GM12878 (cell line): ENCODE measurements around the gene HS6ST3. TPM values are rescaled to one million over a fixed set of nuclear protein-coding genes. Genes with fewer than 3 reads are reported as not detected.

ENCODE experiments used
- ATAC-seq: fragments of 200-7000 bp; cut with Tn5 transposase; 3 replicates; pipeline ENCODE4 v1.9.1; 2020; ENCODE audit warnings: mild to moderate bottlenecking, moderate library complexity
- BruUV-seq: library from RNA; stranded (reverse); fragments of 400-500 nt; replicated peaks from 2 replicates; lab custom pipeline; 2021; lab: Mats Ljungman, UMichigan
- CTCF ChIA-PET: fragments of 300-600 bp; sonication (Branson Sonifier 250); formaldehyde crosslinking; extraction: SDS; loops from one replicate; lab custom pipeline; 2021; ENCODE audit warnings: inconsistent platforms; lab: Yijun Ruan, JAX
- POLR2A ChIA-PET: fragments of 350-600 bp; formaldehyde crosslinking; extraction: SDS; loops from one replicate; lab custom pipeline; 2021; ENCODE audit warnings: inconsistent platforms; lab: Charles Lee
- RAD21 ChIA-PET: fragments of 300-600 bp; sonication (Branson Sonifier 250); formaldehyde crosslinking; loops from one replicate; lab custom pipeline; 2023; ENCODE audit warnings: antibody characterized with exemption; ENCODE audit not compliant: unreplicated experiment; lab: Charles Lee
- SMC1A ChIA-PET: fragments of 300-600 bp; sonication (Branson Sonifier 250); formaldehyde crosslinking; loops from one replicate; lab custom pipeline; 2023; ENCODE audit not compliant: unreplicated experiment, uncharacterized antibody; lab: Charles Lee
- DNase-seq: peaks from one replicate; pipeline ENCODE4 v3.0.0-alpha.2; 2011; ENCODE audit warnings: low read depth, low spot score
- FAIRE-seq: peaks from 3 replicates; lab custom pipeline; 2011; peaks lifted over from hg19 to GRCh38; lab: Jason Lieb, UNC
- H2AFZ ChIP-seq: 2 replicates; pipeline ENCODE4 v1.6.0; 2011; ENCODE audit warnings: low read depth, low read length, control low read depth; ENCODE audit not compliant: control insufficient read depth
- H3K27ac ChIP-seq: 2 replicates; pipeline ENCODE4 v1.5.1; 2011; ENCODE audit warnings: control low read depth; ENCODE audit not compliant: control insufficient read depth, insufficient read depth
- H3K27me3 ChIP-seq, 2 experiments: replicated peaks in 1 of 2; 2 replicates each; pipeline versions ENCODE4 v1.6.0 to v1.6.1; 2011; ENCODE audit warnings: low read length in 1 of 2; ENCODE audit not compliant: control insufficient read depth in 2 of 2, insufficient read depth in 2 of 2
- H3K36me3 ChIP-seq, 2 experiments: 2 replicates each; pipeline ENCODE4 v1.5.1; 2011; ENCODE audit warnings: low read length in 1 of 2; ENCODE audit not compliant: control insufficient read depth in 2 of 2, insufficient read depth in 2 of 2
- H3K4me1 ChIP-seq: 2 replicates; pipeline ENCODE4 v1.6.1; 2011; ENCODE audit warnings: mild to moderate bottlenecking, low read length, moderate library complexity, mixed read lengths; ENCODE audit not compliant: control insufficient read depth, insufficient read depth
- H3K4me2 ChIP-seq: 2 replicates; pipeline ENCODE4 v1.6.0; 2011; ENCODE audit warnings: control low read depth; ENCODE audit not compliant: control insufficient read depth, insufficient read depth
- H3K4me3 ChIP-seq: fragments of 200-600 bp; sonication (generic); 2 replicates; pipeline ENCODE4 v1.5.1; 2016
- H3K79me2 ChIP-seq: 2 replicates; pipeline ENCODE4 v1.6.0; 2011; ENCODE audit warnings: low read length; ENCODE audit not compliant: control insufficient read depth, insufficient read depth
- H3K9ac ChIP-seq: 2 replicates; pipeline ENCODE4 v1.8.0; 2011; ENCODE audit warnings: low read length, control low read depth, mixed read lengths; ENCODE audit not compliant: control insufficient read depth, insufficient read depth
- H3K9me3 ChIP-seq: replicated peaks from 3 replicates; pipeline ENCODE4 v1.5.1; 2011; ENCODE audit warnings: mild to moderate bottlenecking, low read length; ENCODE audit not compliant: control insufficient read depth, insufficient read depth
- H4K20me1 ChIP-seq: 2 replicates; pipeline ENCODE4 v1.6.0; 2011; ENCODE audit not compliant: control insufficient read depth, insufficient read depth
- ATF7 ChIP-seq: fragments of 450-650 bp; IDR thresholded peaks from 2 replicates; pipeline ENCODE4 v1.6.1; 2016; ENCODE audit warnings: low read depth, mild to moderate bottlenecking
- CBX3 ChIP-seq: fragments of 200-600 bp; sonication (generic); IDR thresholded peaks from 2 replicates; pipeline ENCODE4 v1.6.1; 2016; ENCODE audit warnings: low read depth, borderline replicate concordance
- GATAD2B ChIP-seq: fragments of 450-650 bp; conservative IDR thresholded peaks from 2 replicates; pipeline ENCODE4 v1.6.1; 2017; ENCODE audit warnings: low read depth, mild to moderate bottlenecking, moderate library complexity
- HDGF ChIP-seq: fragments of 450-650 bp; IDR thresholded peaks from 2 replicates; pipeline ENCODE4 v1.6.1; 2016; ENCODE audit warnings: antibody characterized with exemption
- JUND ChIP-seq: IDR thresholded peaks from 2 replicates; pipeline ENCODE4 v1.6.1; 2012; ENCODE audit warnings: low read depth, mild to moderate bottlenecking, low read length, improper control_type of control experiment, moderate library complexity
- MTA2 ChIP-seq: fragments of 450-650 bp; IDR thresholded peaks from 2 replicates; pipeline ENCODE4 v1.6.1; 2016; ENCODE audit warnings: low read depth, mild to moderate bottlenecking, moderate library complexity
- MXI1 ChIP-seq: fragments of 150-350 bp; IDR thresholded peaks from 2 replicates; pipeline ENCODE4 v1.6.1; 2011; ENCODE audit warnings: low read depth, mild to moderate bottlenecking, inconsistent platforms, low read length, improper control_type of control experiment
- NKRF ChIP-seq: fragments of 450-650 bp; conservative IDR thresholded peaks from 2 replicates; pipeline ENCODE4 v1.6.1; 2017; ENCODE audit warnings: mild to moderate bottlenecking, moderate library complexity
- NR2F1 ChIP-seq: fragments of 450-650 bp; conservative IDR thresholded peaks from 2 replicates; pipeline ENCODE4 v1.6.1; 2017; ENCODE audit warnings: mild to moderate bottlenecking
- RAD21 ChIP-seq: IDR thresholded peaks from 2 replicates; pipeline ENCODE4 v1.6.1; 2011; ENCODE audit warnings: mild to moderate bottlenecking, low read depth, low read length, moderate library complexity; ENCODE audit not compliant: insufficient read depth
- RAD51 ChIP-seq: fragments of 450-650 bp; IDR thresholded peaks from 2 replicates; pipeline ENCODE4 v1.6.1; 2016; ENCODE audit warnings: moderate library complexity, mild to moderate bottlenecking, inconsistent platforms
- SMAD1 ChIP-seq: fragments of 450-650 bp; IDR thresholded peaks from 2 replicates; pipeline ENCODE4 v1.6.1; 2018; ENCODE audit warnings: mild to moderate bottlenecking, low read depth; ENCODE audit not compliant: partially characterized antibody
- TAF1 ChIP-seq: IDR thresholded peaks from 2 replicates; pipeline ENCODE4 v1.6.1; 2011; ENCODE audit warnings: mild to moderate bottlenecking, low read depth, low read length, borderline replicate concordance
- WRNIP1 ChIP-seq: IDR thresholded peaks from 2 replicates; pipeline ENCODE4 v1.6.1; 2011; ENCODE audit warnings: low read depth, low read length, improper control_type of control experiment, borderline replicate concordance
- ZBED1 ChIP-seq: IDR thresholded peaks from 2 replicates; pipeline ENCODE4 v1.6.1; 2016; ENCODE audit warnings: borderline replicate concordance
- ZNF24 ChIP-seq: fragments of 450-650 bp; IDR thresholded peaks from 2 replicates; pipeline ENCODE4 v1.6.1; 2017; ENCODE audit warnings: antibody characterized with exemption, mild to moderate bottlenecking
- WGBS: methylation state at CpG from one replicate; pipeline ENCODE4 v1.1.6; 2016; ENCODE audit warnings: low lambda C conversion rate; ENCODE audit not compliant: insufficient replicate concordance, insufficient coverage; ENCODE audit errors: missing lambda C conversion rate; 5-methylcytosine and 5-hydroxymethylcytosine counted together
- in situ Hi-C: fragments of 300-500 bp; cut with MboI; formaldehyde crosslinking; loops from 9 replicates; pipeline ENCODE4 v1.14.3; 2018; ENCODE audit warnings: mixed read lengths
- intact Hi-C: fragments of 100-400 bp; cut with micrococcal nuclease; formaldehyde crosslinking; loops from one replicate; pipeline ENCODE4 v1.14.2; 2022; ENCODE audit not compliant: unreplicated experiment
- polyA plus RNA-seq, 11 experiments: library from polyadenylated mRNA; depleted of rRNA in 4 of 11; unstranded in 6 of 11; stranded (reverse) in 5 of 11; fragments of >200 nt; fragmentation: Nextera tagmentation in 4 of 11; fragmentation: Illumina TruSeq in 1 of 11; extraction: Ambion mirVana in 4 of 11; extraction: Trizol in 1 of 11; gene quantifications; 1 replicate in 1 of 11; 2 replicates in 10 of 11; pipeline versions ENCODE4 v1.2.1 to v1.2.3, GENCODE V29; 2011 to 2016; ENCODE audit warnings: inconsistent platforms in 2 of 11, missing spikeins in 2 of 11, low read depth in 1 of 11
- total RNA-seq, 4 experiments: library from RNA; depleted of rRNA in 3 of 4; stranded (reverse); fragments of >200 nt in 3 of 4; fragmentation: Illumina TruSeq in 1 of 4; extraction: Trizol in 1 of 4; gene quantifications; 2 replicates each; pipeline versions ENCODE4 v1.2.1 to v1.2.3, GENCODE V29; 2013 to 2021

HS6ST3 gene
- total and polyA plus RNA-seq, 10 of the 15 experiments (the other 5 are each of a cell fraction or from before 2014, with no cell fraction given): under 0.01 to 2.9 TPM; not detected in 8

GRCh38 chr13:96783511-96783910, 693.6 kb downstream of the HS6ST3 start (continued):
- no peak for TF ChIP-seq NKRF
- TF ChIP-seq MTA2: no peak
- TF ChIP-seq ATF7: no peak
- no peak for TF ChIP-seq JUND
- no peak for TF ChIP-seq NR2F1
- TF ChIP-seq ZBED1: no peak
- no peak for TF ChIP-seq MXI1
- TF ChIP-seq CBX3: no peak

DNA sequence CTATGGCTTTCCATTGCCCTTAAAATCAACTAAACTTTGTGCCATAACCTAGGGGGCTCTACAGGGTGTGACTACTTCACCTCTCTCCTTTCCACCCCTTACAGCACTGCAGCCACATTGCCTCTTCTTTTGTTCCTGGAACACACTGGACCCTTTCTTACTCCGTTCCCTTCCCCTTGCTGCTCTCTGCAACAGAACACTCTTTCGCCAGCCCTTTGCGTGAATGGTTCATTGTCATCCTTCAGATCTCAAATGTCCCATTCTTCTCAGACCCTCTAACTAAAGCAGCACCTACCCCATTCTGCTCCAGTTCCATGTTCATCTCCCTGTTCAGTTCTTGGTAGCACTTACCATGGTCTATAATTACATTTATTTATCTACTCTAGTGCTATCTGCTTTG, 696.1 kb downstream of the HS6ST3 start:
- no peak overlapping the region for H3K4me3 ChIP-seq
- no peaks in the 10 kb centered on the region for H3K9me3 ChIP-seq
- ChIA-PET SMC1A (no interaction called here), RAD21 (no interaction called here), POLR2A (no interaction called here), CTCF (no interaction called here)
- intact Hi-C loops (no loop called here), in situ Hi-C loops (no loop called here)
- no peak overlapping the region for H3K4me2 ChIP-seq
- ATAC-seq (no peak), FAIRE-seq (no peak), DNase-seq (no peak)
- no peak overlapping the region for H3K27ac ChIP-seq
- H2AFZ ChIP-seq: no peak overlapping the region
- H3K27me3 ChIP-seq: no peaks in the 10 kb centered on the region
- BruUV-seq: no TSS peak
- H3K4me1 ChIP-seq: no peaks in the 10 kb centered on the region
- no peaks in the 10 kb centered on the region for H3K79me2 ChIP-seq
- no peaks in the 10 kb centered on the region for H3K36me3 ChIP-seq
- no peaks in the 10 kb centered on the region for H4K20me1 ChIP-seq
- no peak overlapping the region for H3K9ac ChIP-seq
- WGBS: 58% methylated on average over 3 of the region's 3 CpGs
- TF ChIP-seq ZNF24 (no peak), WRNIP1 (no peak), SMAD1 (no peak), RAD21 (no peak), TAF1 (no peak), GATAD2B (no peak), RAD51 (no peak), HDGF (no peak)
